K562 (cell line): Measurements from ENCODE around the gene GRPEL2. TPM values are rescaled to one million over a fixed set of nuclear protein-coding genes. Genes with fewer than 3 reads are reported as not detected.

Source experiments
- DEAF1 ChIP-seq: fragments of 450-650 bp; formaldehyde crosslinking; IDR thresholded peaks from 2 replicates; pipeline ENCODE4 v1.4.0; 2020; ENCODE audit warnings: mild to moderate bottlenecking, moderate library complexity
- HDGF ChIP-seq: fragments of 450-650 bp; IDR thresholded peaks from 2 replicates; pipeline ENCODE4 v1.6.1; 2016
- MYC ChIP-seq, 2 experiments: fragments of 250-450 bp in 1 of 2; sonication (Bioruptor Pico) in 1 of 2; IDR thresholded peaks; 2 replicates each; pipeline versions ENCODE4 v1.5.1 to v1.6.1; 2012 to 2021; ENCODE audit warnings: low read depth in 2 of 2, borderline replicate concordance in 1 of 2, improper control_type of control experiment in 1 of 2, low read length in 1 of 2, mild to moderate bottlenecking in 1 of 2, moderate library complexity in 1 of 2
- SMARCB1 ChIP-seq: IDR thresholded peaks from 2 replicates; pipeline ENCODE4 v1.6.1; 2011; ENCODE audit warnings: improper control_type of control experiment, low read depth; ENCODE audit not compliant: insufficient read length
- ZBTB7A ChIP-seq: IDR thresholded peaks from 2 replicates; pipeline ENCODE4 v1.6.1; 2011; ENCODE audit warnings: low read depth, mild to moderate bottlenecking, low read length, moderate library complexity, borderline replicate concordance; ENCODE audit not compliant: control insufficient read depth
- ZNF12 ChIP-seq: sonication (generic); formaldehyde crosslinking; IDR thresholded peaks from 2 replicates; pipeline ENCODE4 v1.4.0; 2020; ENCODE audit warnings: mild to moderate bottlenecking, missing genetic modification reagents
- polyA plus RNA-seq, 8 experiments: library from polyadenylated mRNA; depleted of rRNA in 4 of 8; stranded (reverse) in 5 of 8; unstranded in 3 of 8; fragments of >200 nt; fragmentation: Nextera tagmentation in 2 of 8; fragmentation: Illumina TruSeq in 1 of 8; extraction: Ambion mirVana in 2 of 8; extraction: Trizol in 1 of 8; gene quantifications; 2 replicates each; pipeline versions ENCODE4 v1.2.1 to v1.2.3, GENCODE V29; 2011 to 2014; ENCODE audit warnings: inconsistent platforms in 1 of 8, missing spikeins in 1 of 8
- total RNA-seq, 7 experiments: library from RNA; depleted of rRNA in 6 of 7; stranded (reverse); fragments of >200 nt in 6 of 7; fragmentation: Illumina TruSeq in 2 of 7; extraction: Trizol in 2 of 7; gene quantifications; 2 replicates each; pipeline versions ENCODE4 v1.2.1 to v1.2.3, GENCODE V29; 2011 to 2021; ENCODE audit warnings: low replicate concordance in 1 of 7
- TF ChIP-seq, protein P1 (sequence below), 2 experiments: fragments of 450-650 bp; formaldehyde crosslinking in 1 of 2; IDR thresholded peaks; 2 replicates each; pipeline versions ENCODE4 v1.4.0 to v1.6.1; 2014 to 2020; ENCODE audit warnings: mild to moderate bottlenecking in 2 of 2, borderline replicate concordance in 1 of 2, low read depth in 1 of 2
- TF ChIP-seq, protein P2 (sequence below): IDR thresholded peaks from 2 replicates; pipeline ENCODE4 v1.6.1; 2011; ENCODE audit warnings: borderline replicate concordance, low read depth, mild to moderate bottlenecking, moderate library complexity, low read length; ENCODE audit not compliant: insufficient read depth, poor library complexity, severe bottlenecking
- TF ChIP-seq, protein P3 (sequence below): sonication (generic); formaldehyde crosslinking; IDR thresholded peaks from 2 replicates; pipeline ENCODE4 v1.8.0; 2022; ENCODE audit warnings: missing genetic modification reagents, mild to moderate bottlenecking, moderate library complexity, borderline replicate concordance

GRPEL2 gene
- total and polyA plus RNA-seq, 9 of the 15 experiments (the other 6 are each of a cell fraction or from before 2014, with no cell fraction given): 11.2 to 40.5 (median 25.8) TPM

DNA sequence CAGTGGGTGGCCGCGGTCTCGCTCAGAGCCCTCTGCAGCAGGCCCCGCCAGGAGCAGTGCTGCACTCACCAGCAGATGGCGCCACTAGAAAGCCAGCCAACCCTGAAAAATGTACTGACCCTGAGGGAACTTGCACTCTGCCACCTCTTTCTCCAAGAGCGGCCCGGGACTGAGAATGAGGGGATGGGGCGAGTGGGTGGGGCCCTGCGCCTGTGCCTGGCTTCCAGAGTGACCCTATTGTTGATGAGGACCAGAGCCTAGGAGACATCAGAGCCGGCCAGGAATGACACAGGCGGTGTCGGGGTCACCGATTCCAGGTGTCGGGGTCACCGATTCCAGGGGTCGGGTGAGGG is 36.7 kb downstream of the GRPEL2 start (continued):
- TF ChIP-seq, protein P1, sequence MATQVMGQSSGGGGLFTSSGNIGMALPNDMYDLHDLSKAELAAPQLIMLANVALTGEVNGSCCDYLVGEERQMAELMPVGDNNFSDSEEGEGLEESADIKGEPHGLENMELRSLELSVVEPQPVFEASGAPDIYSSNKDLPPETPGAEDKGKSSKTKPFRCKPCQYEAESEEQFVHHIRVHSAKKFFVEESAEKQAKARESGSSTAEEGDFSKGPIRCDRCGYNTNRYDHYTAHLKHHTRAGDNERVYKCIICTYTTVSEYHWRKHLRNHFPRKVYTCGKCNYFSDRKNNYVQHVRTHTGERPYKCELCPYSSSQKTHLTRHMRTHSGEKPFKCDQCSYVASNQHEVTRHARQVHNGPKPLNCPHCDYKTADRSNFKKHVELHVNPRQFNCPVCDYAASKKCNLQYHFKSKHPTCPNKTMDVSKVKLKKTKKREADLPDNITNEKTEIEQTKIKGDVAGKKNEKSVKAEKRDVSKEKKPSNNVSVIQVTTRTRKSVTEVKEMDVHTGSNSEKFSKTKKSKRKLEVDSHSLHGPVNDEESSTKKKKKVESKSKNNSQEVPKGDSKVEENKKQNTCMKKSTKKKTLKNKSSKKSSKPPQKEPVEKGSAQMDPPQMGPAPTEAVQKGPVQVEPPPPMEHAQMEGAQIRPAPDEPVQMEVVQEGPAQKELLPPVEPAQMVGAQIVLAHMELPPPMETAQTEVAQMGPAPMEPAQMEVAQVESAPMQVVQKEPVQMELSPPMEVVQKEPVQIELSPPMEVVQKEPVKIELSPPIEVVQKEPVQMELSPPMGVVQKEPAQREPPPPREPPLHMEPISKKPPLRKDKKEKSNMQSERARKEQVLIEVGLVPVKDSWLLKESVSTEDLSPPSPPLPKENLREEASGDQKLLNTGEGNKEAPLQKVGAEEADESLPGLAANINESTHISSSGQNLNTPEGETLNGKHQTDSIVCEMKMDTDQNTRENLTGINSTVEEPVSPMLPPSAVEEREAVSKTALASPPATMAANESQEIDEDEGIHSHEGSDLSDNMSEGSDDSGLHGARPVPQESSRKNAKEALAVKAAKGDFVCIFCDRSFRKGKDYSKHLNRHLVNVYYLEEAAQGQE (IDR thresholded peaks at IDR 0.05; ENCODE audit: borderline replicate concordance): peak; percentile 87
- TF ChIP-seq, protein P1 (CRISPR knock-in tag; IDR thresholded peaks at IDR 0.05; ENCODE audit: low read depth): no peak
- TF ChIP-seq DEAF1 (CRISPR knock-in tag) (peak; percentile 82), ZNF12 (CRISPR knock-in tag) (0 out of 2 replicates have a peak, but pooled peaks have one; percentile 56), HDGF (peak; percentile 70; the same call in 1 of the 2 replicates), SMARCB1 (no peak), MYC (IDR thresholded peaks at IDR 0.05; ENCODE audit: low read depth, low read length) (0 out of 2 replicates have a peak, but pooled peaks have one; percentile 16), MYC (CRISPR knock-in tag; IDR thresholded peaks at IDR 0.05; ENCODE audit: borderline replicate concordance, low read depth) (no peak), ZBTB7A (peak; percentile 44; the same call in 1 of the 2 replicates)
- TF ChIP-seq, protein P2, sequence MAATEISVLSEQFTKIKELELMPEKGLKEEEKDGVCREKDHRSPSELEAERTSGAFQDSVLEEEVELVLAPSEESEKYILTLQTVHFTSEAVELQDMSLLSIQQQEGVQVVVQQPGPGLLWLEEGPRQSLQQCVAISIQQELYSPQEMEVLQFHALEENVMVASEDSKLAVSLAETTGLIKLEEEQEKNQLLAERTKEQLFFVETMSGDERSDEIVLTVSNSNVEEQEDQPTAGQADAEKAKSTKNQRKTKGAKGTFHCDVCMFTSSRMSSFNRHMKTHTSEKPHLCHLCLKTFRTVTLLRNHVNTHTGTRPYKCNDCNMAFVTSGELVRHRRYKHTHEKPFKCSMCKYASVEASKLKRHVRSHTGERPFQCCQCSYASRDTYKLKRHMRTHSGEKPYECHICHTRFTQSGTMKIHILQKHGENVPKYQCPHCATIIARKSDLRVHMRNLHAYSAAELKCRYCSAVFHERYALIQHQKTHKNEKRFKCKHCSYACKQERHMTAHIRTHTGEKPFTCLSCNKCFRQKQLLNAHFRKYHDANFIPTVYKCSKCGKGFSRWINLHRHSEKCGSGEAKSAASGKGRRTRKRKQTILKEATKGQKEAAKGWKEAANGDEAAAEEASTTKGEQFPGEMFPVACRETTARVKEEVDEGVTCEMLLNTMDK: peak; percentile 56
- TF ChIP-seq, protein P3, sequence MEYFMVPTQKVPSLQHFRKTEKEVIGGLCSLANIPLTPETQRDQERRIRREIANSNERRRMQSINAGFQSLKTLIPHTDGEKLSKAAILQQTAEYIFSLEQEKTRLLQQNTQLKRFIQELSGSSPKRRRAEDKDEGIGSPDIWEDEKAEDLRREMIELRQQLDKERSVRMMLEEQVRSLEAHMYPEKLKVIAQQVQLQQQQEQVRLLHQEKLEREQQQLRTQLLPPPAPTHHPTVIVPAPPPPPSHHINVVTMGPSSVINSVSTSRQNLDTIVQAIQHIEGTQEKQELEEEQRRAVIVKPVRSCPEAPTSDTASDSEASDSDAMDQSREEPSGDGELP (CRISPR knock-in tag): peak; percentile 42; the same call in 1 of the 2 replicates
